Measurements from ENCODE around the gene SEMA5A. TPM values are rescaled to one million over a fixed set of nuclear protein-coding genes. Genes with fewer than 3 reads are reported as not detected.

Gene SEMA5A
- total RNA-seq, 4 donors from 2014 or later, result 15.0 to 81.0 (median 52.9) TPM

DNA sequence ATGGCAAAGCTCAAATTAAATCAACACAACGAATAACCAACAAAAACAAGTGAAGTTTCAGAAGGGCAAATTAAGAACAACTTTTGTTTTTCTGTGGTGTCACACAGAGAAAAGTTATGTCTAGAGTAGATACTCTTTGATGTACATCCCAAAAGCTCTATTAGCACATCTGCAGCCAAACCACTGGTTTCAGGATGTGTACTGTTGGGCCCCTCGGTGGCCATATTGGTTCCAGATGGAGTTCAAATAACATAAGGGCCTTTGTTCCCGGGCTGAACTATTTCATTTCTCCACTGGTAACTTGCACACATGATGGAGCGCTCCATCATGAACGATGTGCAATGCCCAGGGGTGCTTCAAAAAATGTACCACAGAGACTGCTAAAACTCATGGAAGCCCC lies 126.1 kb downstream of the SEMA5A start:
- WGBS, 2 donors (ENCODE audit: low coverage in 1 of 2), result 83 to 93% methylated on average over 4 to 5 of the region's 5 CpGs
- TF ChIP-seq EP300 (IDR thresholded peaks at IDR 0.05; ENCODE audit: low read depth) (no peak), POLR2AphosphoS5 (IDR thresholded peaks at IDR 0.05) (no peak), POLR2A (IDR thresholded peaks at IDR 0.05) (no peak)
- TF ChIP-seq, protein P1, sequence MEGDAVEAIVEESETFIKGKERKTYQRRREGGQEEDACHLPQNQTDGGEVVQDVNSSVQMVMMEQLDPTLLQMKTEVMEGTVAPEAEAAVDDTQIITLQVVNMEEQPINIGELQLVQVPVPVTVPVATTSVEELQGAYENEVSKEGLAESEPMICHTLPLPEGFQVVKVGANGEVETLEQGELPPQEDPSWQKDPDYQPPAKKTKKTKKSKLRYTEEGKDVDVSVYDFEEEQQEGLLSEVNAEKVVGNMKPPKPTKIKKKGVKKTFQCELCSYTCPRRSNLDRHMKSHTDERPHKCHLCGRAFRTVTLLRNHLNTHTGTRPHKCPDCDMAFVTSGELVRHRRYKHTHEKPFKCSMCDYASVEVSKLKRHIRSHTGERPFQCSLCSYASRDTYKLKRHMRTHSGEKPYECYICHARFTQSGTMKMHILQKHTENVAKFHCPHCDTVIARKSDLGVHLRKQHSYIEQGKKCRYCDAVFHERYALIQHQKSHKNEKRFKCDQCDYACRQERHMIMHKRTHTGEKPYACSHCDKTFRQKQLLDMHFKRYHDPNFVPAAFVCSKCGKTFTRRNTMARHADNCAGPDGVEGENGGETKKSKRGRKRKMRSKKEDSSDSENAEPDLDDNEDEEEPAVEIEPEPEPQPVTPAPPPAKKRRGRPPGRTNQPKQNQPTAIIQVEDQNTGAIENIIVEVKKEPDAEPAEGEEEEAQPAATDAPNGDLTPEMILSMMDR (IDR thresholded peaks at IDR 0.05), result no peak
- Histone ChIP-seq H3K27me3 (no peaks in the 10 kb centered on the region), H3K9me3 (peaks cover 0 to 4% of the 10 kb centered on the region in 2 donors), H3K36me3 (no peaks in the 10 kb centered on the region), H3K4me1 (no peaks in the 10 kb centered on the region), H3K4me3 (no peak overlapping the region), H3K27ac (no peak overlapping the region)
- no peak for DNase-seq
- intact Hi-C loops (cut with DNase I; ENCODE audit: low total_unique reads) (no loop called here), in situ Hi-C loops (cut with MboI; ENCODE audit: low pct_ligation_motif_present in 1 of 4, low pct_unique_long_range_greater_than_20kb in 1 of 4, low sequenced_read_pairs in 3 of 4) (no loop called here)

DNA sequence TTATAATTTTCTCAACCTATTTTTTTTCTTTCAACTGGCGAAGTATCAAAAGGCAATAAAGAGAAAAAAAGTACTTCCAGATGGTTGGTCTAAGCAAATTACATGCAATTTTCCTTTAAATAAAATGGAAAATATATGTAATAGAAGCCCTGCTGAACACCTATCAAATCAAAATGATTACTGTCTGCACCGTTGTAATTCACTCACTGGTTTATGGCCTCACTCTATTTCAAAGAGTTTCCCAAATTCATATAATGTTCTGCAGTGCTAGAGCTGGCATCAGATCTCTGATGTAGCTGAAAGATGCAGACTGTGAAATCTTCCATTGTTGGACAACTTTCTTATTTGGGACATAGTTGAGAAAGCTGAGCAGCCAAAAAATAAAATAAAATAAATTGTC lies 130.3 kb downstream of the SEMA5A start:
- intact Hi-C loops (cut with DNase I; ENCODE audit: low total_unique reads) (no loop called here), in situ Hi-C loops (cut with MboI; ENCODE audit: low pct_ligation_motif_present in 1 of 4, low pct_unique_long_range_greater_than_20kb in 1 of 4, low sequenced_read_pairs in 3 of 4) (no loop called here)
- DNase-seq, result no peak
- Histone ChIP-seq H3K27me3 (no peaks in the 10 kb centered on the region), H3K4me3 (no peak overlapping the region), H3K27ac (no peak overlapping the region), H3K4me1 (no peaks in the 10 kb centered on the region), H3K9me3 (peaks cover 0 to 4% of the 10 kb centered on the region in 2 donors), H3K36me3 (no peaks in the 10 kb centered on the region)
- TF ChIP-seq, protein P1 (IDR thresholded peaks at IDR 0.05), result no peak
- no peak for TF ChIP-seq POLR2AphosphoS5 (IDR thresholded peaks at IDR 0.05)
- no peak for TF ChIP-seq POLR2A (IDR thresholded peaks at IDR 0.05)
- no peak for TF ChIP-seq EP300 (IDR thresholded peaks at IDR 0.05; ENCODE audit: low read depth)
- WGBS, 2 donors (ENCODE audit: low coverage in 1 of 2), result 29 to 42% methylated on average over 2 of the region's 2 CpGs

DNA sequence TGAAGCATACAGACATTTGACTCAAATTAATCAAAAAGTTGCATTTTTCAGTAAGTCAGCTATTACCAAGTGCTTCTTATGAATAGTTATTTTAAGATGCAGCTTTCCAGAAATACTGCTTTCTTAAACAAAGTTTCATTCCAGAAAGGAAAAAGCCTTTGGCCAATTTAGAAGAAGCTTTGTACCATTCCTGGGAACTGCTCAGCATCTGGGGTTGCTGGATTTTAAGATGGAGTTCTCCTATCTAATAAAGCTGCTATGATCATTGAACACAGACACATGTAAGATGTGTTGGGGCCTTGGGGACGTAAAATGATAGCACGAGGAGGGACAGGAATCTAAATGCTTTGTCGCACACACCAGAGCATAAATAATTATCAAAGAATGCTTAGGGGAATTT lies 130.8 kb downstream of the SEMA5A start:
- in situ Hi-C loops (cut with MboI; ENCODE audit: low pct_ligation_motif_present in 1 of 4, low pct_unique_long_range_greater_than_20kb in 1 of 4, low sequenced_read_pairs in 3 of 4), result no loop called here
- WGBS, 2 donors (ENCODE audit: low coverage in 1 of 2), result 77 to 82% methylated on average over 3 of the region's 3 CpGs
- intact Hi-C loops (cut with DNase I; ENCODE audit: low total_unique reads), result no loop called here
- peaks cover 0 to 4% of the 10 kb centered on the region in 2 donors for H3K9me3 ChIP-seq
- H3K4me3 ChIP-seq, result no peak overlapping the region
- DNase-seq, result no peak
- no peaks in the 10 kb centered on the region for H3K4me1 ChIP-seq
- no peak overlapping the region for H3K27ac ChIP-seq
- TF ChIP-seq EP300 (IDR thresholded peaks at IDR 0.05; ENCODE audit: low read depth) (no peak), POLR2A (IDR thresholded peaks at IDR 0.05) (no peak), POLR2AphosphoS5 (IDR thresholded peaks at IDR 0.05) (no peak)
- TF ChIP-seq, protein P1 (IDR thresholded peaks at IDR 0.05), result no peak
- H3K27me3 ChIP-seq, result no peaks in the 10 kb centered on the region
- no peaks in the 10 kb centered on the region for H3K36me3 ChIP-seq

DNA sequence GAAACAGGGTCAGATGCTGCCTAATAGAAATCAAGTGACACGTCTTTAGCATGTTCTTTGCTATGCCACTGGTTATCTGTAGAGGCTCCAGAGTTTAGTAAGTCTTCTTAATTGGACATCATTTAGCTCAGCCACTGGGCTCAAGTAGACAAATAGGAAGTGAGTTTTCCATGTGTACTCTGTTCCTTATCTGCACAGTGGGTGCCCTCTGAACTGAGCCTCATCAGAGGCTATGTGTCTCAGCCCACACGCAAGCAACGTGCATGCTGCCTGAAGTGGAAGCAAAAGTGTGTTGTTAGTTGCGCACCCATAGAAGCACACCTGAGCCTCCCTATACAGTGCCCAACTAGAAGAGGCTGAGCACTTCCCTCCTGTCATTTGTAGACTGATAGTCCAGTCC lies 134.7 kb downstream of the SEMA5A start:
- H3K27me3 ChIP-seq, result no peaks in the 10 kb centered on the region
- 40 to 92% methylated on average over 1 to 4 of the region's 4 CpGs for WGBS, 2 donors (ENCODE audit: low coverage in 1 of 2)
- in situ Hi-C loops (cut with MboI; ENCODE audit: low pct_ligation_motif_present in 1 of 4, low pct_unique_long_range_greater_than_20kb in 1 of 4, low sequenced_read_pairs in 3 of 4), result no loop called here
- H3K4me1 ChIP-seq, result no peaks in the 10 kb centered on the region
- no peak for DNase-seq
- H3K27ac ChIP-seq, result no peak overlapping the region
- H3K36me3 ChIP-seq, result no peaks in the 10 kb centered on the region
- intact Hi-C loops (cut with DNase I; ENCODE audit: low total_unique reads), result no loop called here
- no peaks in the 10 kb centered on the region for H3K9me3 ChIP-seq
- H3K4me3 ChIP-seq, result no peak overlapping the region
- TF ChIP-seq, protein P1 (IDR thresholded peaks at IDR 0.05), result no peak
- TF ChIP-seq POLR2A (IDR thresholded peaks at IDR 0.05) (no peak), EP300 (IDR thresholded peaks at IDR 0.05; ENCODE audit: low read depth) (no peak), POLR2AphosphoS5 (IDR thresholded peaks at IDR 0.05) (no peak)
